ENCODE measurements around the gene RUNX3. TPM values are rescaled to one million over a fixed set of nuclear protein-coding genes. Genes with fewer than 3 reads are reported as not detected.

RUNX3 gene
- total RNA-seq, 1 experiment from 2014 or later, result 0.33 TPM

- Mint-ChIP-seq H3K36me3 (ENCODE audit: insufficient read depth in 1 of 3, low read depth in 3 of 3) (no peaks in the 10 kb centered on the region), H3K27ac (no peak overlapping the region), H3K9me3 (no peaks in the 10 kb centered on the region; a peak in 1 of 5 replicates), H3K4me1 (peaks cover 12 to 19% of the 10 kb centered on the region in 2 experiments), H3K27me3 (ENCODE audit: low read depth) (peaks cover 5% of the 10 kb centered on the region), H3K4me3 (no peak overlapping the region)
- Histone ChIP-seq H2AK5ac (ENCODE audit: insufficient read length, low read length) (no peak overlapping the region), H3K23ac (ENCODE audit: insufficient read length, low read depth, low read length) (no peak overlapping the region), H2AFZ (ENCODE audit: low read length) (no peak overlapping the region), H2BK15ac (ENCODE audit: low read depth, low read length) (no peak overlapping the region), H3K4me2 (ENCODE audit: insufficient read depth, insufficient read length, low read length) (no peak overlapping the region), H4K20me1 (ENCODE audit: control insufficient read depth, insufficient read depth, insufficient read length) (no peaks in the 10 kb centered on the region), H3K79me1 (ENCODE audit: insufficient read depth, low read depth, low read length, poor library complexity, severe bottlenecking) (no peaks in the 10 kb centered on the region), H4K8ac (replicated peaks; ENCODE audit: insufficient read length, low read depth, low read length) (no peak overlapping the region), H3K9ac (ENCODE audit: extremely low read depth, insufficient read length, low read length) (no peak overlapping the region), H3K79me2 (ENCODE audit: insufficient read depth, low read length) (no peaks in the 10 kb centered on the region), H3K27me3 (ENCODE audit: insufficient read depth, low read length) (no peaks in the 10 kb centered on the region), H2BK20ac (ENCODE audit: low read depth, low read length, poor library complexity, severe bottlenecking) (no peak overlapping the region), H3K23me2 (ENCODE audit: insufficient read length, low read depth, low read length, poor library complexity, severe bottlenecking) (no peaks in the 10 kb centered on the region), H3K9me3 (ENCODE audit: control insufficient read depth, low read depth, low read length) (no peaks in the 10 kb centered on the region), H3K56ac (ENCODE audit: insufficient read length, low read depth, low read length) (no peak overlapping the region), H3K4me1 (ENCODE audit: insufficient read depth, low read length) (no peaks in the 10 kb centered on the region), H4K91ac (ENCODE audit: insufficient read length, low read depth, low read length) (no peak overlapping the region), H3K14ac (ENCODE audit: insufficient read depth, low read length) (no peak overlapping the region), H2BK5ac (ENCODE audit: insufficient read length, low read length) (no peak overlapping the region), H3K27ac (ENCODE audit: insufficient read length, low read depth, low read length) (no peak overlapping the region), H3T11ph (ENCODE audit: low read length) (no peak overlapping the region), H2BK120ac (ENCODE audit: low read depth, low read length, poor library complexity, severe bottlenecking) (no peak overlapping the region), H3K18ac (ENCODE audit: insufficient read length, low read depth, low read length) (no peak overlapping the region), H4K5ac (ENCODE audit: insufficient read length, low read depth, low read length) (no peak overlapping the region), H2BK12ac (ENCODE audit: insufficient read length, low read depth, low read length) (no peak overlapping the region), H3K4ac (ENCODE audit: low read depth, low read length) (no peak overlapping the region)
- DNase-seq, result no peak
- no CpG with 5 or more reads among the region's 3 CpGs for WGBS (ENCODE audit: extremely low coverage, insufficient read length, low lambda C conversion rate)
- TF ChIP-seq, protein P1, sequence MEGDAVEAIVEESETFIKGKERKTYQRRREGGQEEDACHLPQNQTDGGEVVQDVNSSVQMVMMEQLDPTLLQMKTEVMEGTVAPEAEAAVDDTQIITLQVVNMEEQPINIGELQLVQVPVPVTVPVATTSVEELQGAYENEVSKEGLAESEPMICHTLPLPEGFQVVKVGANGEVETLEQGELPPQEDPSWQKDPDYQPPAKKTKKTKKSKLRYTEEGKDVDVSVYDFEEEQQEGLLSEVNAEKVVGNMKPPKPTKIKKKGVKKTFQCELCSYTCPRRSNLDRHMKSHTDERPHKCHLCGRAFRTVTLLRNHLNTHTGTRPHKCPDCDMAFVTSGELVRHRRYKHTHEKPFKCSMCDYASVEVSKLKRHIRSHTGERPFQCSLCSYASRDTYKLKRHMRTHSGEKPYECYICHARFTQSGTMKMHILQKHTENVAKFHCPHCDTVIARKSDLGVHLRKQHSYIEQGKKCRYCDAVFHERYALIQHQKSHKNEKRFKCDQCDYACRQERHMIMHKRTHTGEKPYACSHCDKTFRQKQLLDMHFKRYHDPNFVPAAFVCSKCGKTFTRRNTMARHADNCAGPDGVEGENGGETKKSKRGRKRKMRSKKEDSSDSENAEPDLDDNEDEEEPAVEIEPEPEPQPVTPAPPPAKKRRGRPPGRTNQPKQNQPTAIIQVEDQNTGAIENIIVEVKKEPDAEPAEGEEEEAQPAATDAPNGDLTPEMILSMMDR (conservative IDR thresholded peaks at IDR 0.05), result no peak
Observed at GRCh38 chr1:24865587-24865986, 64.5 kb downstream of the RUNX3 start.

All from H9 (cell line).